ENCODE measurements around the gene SNX30. TPM values are rescaled to one million over a fixed set of nuclear protein-coding genes. Genes with fewer than 3 reads are reported as not detected.

The SNX30 gene
- total RNA-seq, 1 donor from 2014 or later, result 7.9 TPM

DNA sequence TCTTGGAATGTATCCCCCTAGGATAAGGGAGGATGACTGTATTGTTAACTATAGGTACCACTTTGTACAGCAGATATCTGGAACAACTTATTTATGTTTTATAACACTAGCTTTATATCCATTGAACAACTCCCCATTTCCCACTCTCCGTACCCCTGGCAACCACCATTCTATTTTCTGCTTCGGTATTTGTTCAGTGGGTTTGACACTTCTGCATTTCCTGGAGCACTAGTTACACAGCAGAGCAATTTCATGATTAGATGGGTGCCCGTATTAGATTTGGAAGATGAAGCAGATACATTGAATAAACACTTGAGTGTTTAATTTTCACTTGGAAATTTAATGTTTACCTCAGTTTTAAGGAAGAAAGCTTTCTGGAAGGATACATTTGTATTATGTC is 72.7 kb downstream of the SNX30 start:
- TF ChIP-seq CTCF (IDR thresholded peaks at IDR 0.05), result no peak
- no peak for TF ChIP-seq POLR2A (IDR thresholded peaks at IDR 0.05)
- intact Hi-C loops (cut with DNase I), result no loop called here
- Histone ChIP-seq H3K9me3 (no peaks in the 10 kb centered on the region), H3K4me3 (no peak overlapping the region), H3K4me1 (no peaks in the 10 kb centered on the region), H3K27me3 (no peaks in the 10 kb centered on the region), H3K27ac (no peak overlapping the region), H3K36me3 (peaks cover 0 to 4% of the 10 kb centered on the region in 2 donors)
- DNase-seq (ENCODE audit: extremely low spot score in 2 of 2), result no peak

DNA sequence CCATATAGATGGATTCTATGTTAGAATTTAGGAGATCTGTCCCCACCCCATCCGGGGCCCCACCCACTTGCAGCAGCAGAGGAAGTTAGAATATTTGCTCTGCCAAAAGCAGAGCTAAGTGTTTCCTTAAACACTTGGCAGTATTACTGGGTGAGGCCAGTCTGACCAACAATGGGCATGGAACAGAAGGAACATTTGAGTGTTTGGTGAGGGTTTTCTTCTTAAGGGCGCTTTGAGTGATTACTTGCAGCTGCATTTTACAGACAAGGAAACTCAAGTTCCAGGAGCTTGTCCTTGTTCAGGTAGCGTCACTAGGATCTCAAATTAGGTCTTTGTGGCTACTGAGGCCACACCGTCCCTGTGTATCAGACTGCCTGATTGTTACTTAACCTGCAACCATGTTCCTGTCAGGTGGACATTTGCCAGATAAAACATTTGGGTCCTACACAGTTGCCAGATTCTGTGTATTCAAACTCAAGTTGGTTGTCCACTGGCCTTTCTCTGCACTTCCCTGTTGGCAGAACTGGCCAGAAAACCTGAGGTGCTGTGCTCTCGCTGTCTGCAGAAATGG is 80.8 kb downstream of the SNX30 start:
- Histone ChIP-seq H3K36me3 (no peaks in the 10 kb centered on the region), H3K27ac (no peak overlapping the region), H3K27me3 (no peaks in the 10 kb centered on the region), H3K4me1 (peaks cover 18% of the 10 kb centered on the region), H3K4me3 (no peak overlapping the region), H3K9me3 (no peaks in the 10 kb centered on the region)
- no peak for DNase-seq (ENCODE audit: extremely low spot score in 2 of 2)
- intact Hi-C loops (cut with DNase I), result loop anchor here (5.0 kb wide), 1 partner anchor 1239 kb away; no protein-coding TSS in a partner anchor
- no peak for TF ChIP-seq POLR2AphosphoS5 (IDR thresholded peaks at IDR 0.05; ENCODE audit: insufficient read depth in 1 of 2, low read depth in 1 of 2)

GRCh38 chr9:112831969-112832368 is 81.4 kb downstream of the SNX30 start:
- Histone ChIP-seq H3K27me3 (no peaks in the 10 kb centered on the region), H3K36me3 (no peaks in the 10 kb centered on the region), H3K4me1 (peaks cover 18% of the 10 kb centered on the region), H3K4me3 (no peak overlapping the region), H3K27ac (no peak overlapping the region), H3K9me3 (no peaks in the 10 kb centered on the region)
- no peak for DNase-seq (ENCODE audit: extremely low spot score in 2 of 2)
- intact Hi-C loops (cut with DNase I), result loop anchor here (5.0 kb wide), 1 partner anchor 1240 kb away; no protein-coding TSS in a partner anchor
- no peak for TF ChIP-seq POLR2A (IDR thresholded peaks at IDR 0.05)
- TF ChIP-seq CTCF (IDR thresholded peaks at IDR 0.05), result no peak
- TF ChIP-seq POLR2AphosphoS5 (IDR thresholded peaks at IDR 0.05; ENCODE audit: insufficient read depth in 1 of 2, low read depth in 1 of 2), result no peak

- no peak for TF ChIP-seq POLR2A (IDR thresholded peaks at IDR 0.05)
- no peak for TF ChIP-seq CTCF (IDR thresholded peaks at IDR 0.05)
- TF ChIP-seq POLR2AphosphoS5 (IDR thresholded peaks at IDR 0.05; ENCODE audit: insufficient read depth in 1 of 2, low read depth in 1 of 2), result no peak
- intact Hi-C loops (cut with DNase I), result loop anchor here (5.0 kb wide), 1 partner anchor 1241 kb away; no protein-coding TSS in a partner anchor
Observed at GRCh38 chr9:112833081-112833480, 82.5 kb downstream of the SNX30 start.

GRCh38 chr9:112836394-112836793 is 85.8 kb downstream of the SNX30 start:
- TF ChIP-seq CTCF (IDR thresholded peaks at IDR 0.05) (no peak), POLR2A (IDR thresholded peaks at IDR 0.05) (no peak), POLR2AphosphoS5 (IDR thresholded peaks at IDR 0.05; ENCODE audit: insufficient read depth in 1 of 2, low read depth in 1 of 2) (no peak)
- peaks cover 7% of the 10 kb centered on the region for H3K4me1 ChIP-seq
- no peaks in the 10 kb centered on the region for H3K36me3 ChIP-seq
- intact Hi-C loops (cut with DNase I), result no loop called here
- H3K27me3 ChIP-seq, result no peaks in the 10 kb centered on the region
- no peak overlapping the region for H3K27ac ChIP-seq
- no peak for DNase-seq (ENCODE audit: extremely low spot score in 2 of 2)
- no peak overlapping the region for H3K4me3 ChIP-seq
- no peaks in the 10 kb centered on the region for H3K9me3 ChIP-seq

More at GRCh38 chr9:112833081-112833480, 82.5 kb downstream of the SNX30 start:
- Histone ChIP-seq H3K27ac (no peak overlapping the region), H3K4me3 (no peak overlapping the region), H3K27me3 (no peaks in the 10 kb centered on the region), H3K4me1 (peaks cover 18% of the 10 kb centered on the region), H3K9me3 (no peaks in the 10 kb centered on the region), H3K36me3 (no peaks in the 10 kb centered on the region)
- DNase-seq (ENCODE audit: extremely low spot score in 2 of 2), result no peak

Data from vagina (tissue), 2 donors.